VCaP (cell line): ENCODE results near the gene ST7L.
A peak's percentile ranks its signal among the peaks of the same experiment; 100 is the strongest.

Source experiments
- H3K27ac ChIP-seq: fragments of 450-650 bp; 2 replicates; pipeline ENCODE4 v1.5.1; 2017
- TF ChIP-seq, protein P1 (sequence below): fragments of 450-650 bp; conservative IDR thresholded peaks from 2 replicates; pipeline ENCODE4 v1.5.1; 2017; ENCODE audit warnings: mild to moderate bottlenecking, moderate library complexity

The ST7L gene

DNA sequence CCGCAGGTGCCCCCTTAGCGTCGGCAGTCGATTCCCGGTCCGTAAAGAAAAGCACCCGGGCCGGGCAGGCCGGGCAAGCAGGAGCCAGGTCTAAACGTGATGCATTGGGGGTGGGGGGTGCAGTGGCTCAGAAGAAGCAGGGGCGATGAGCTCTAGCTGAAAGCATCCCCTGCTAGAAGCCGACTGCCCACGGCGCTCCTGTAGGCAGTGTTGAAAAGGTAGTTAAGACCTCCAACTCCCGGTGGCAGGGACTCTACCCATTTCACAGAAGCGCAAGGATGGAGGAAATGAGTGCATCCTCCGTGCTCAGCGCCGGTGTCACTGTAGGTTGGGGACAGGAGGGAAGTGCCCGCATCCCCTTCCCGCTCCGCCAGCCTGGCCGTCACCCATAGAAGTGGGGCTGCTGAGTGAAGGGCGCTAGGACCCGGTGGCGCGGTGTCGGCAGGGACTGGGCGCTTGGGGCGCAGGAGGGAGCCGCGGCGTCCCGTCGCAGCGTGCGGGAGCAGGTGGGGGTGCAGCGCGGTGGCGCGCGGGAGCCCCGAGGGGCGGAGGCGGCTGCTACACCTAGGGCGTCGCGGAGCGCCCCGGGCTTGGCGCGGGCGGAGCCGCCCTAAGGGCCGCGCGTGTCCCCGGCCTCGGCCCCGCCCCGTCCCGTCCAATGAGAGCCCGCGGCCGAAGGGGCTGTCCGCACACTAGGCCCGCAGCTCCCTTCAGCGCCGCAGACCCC lies 110.5 kb downstream of the ST7L start, which contains the start of gene WNT2B:
WNT2B (plus strand) TSS at position 688 of the 727 bp plus-strand sequence. CDS start 298 bp downstream, outside the sequence.
- TF ChIP-seq, protein P1, sequence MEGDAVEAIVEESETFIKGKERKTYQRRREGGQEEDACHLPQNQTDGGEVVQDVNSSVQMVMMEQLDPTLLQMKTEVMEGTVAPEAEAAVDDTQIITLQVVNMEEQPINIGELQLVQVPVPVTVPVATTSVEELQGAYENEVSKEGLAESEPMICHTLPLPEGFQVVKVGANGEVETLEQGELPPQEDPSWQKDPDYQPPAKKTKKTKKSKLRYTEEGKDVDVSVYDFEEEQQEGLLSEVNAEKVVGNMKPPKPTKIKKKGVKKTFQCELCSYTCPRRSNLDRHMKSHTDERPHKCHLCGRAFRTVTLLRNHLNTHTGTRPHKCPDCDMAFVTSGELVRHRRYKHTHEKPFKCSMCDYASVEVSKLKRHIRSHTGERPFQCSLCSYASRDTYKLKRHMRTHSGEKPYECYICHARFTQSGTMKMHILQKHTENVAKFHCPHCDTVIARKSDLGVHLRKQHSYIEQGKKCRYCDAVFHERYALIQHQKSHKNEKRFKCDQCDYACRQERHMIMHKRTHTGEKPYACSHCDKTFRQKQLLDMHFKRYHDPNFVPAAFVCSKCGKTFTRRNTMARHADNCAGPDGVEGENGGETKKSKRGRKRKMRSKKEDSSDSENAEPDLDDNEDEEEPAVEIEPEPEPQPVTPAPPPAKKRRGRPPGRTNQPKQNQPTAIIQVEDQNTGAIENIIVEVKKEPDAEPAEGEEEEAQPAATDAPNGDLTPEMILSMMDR, result no peak
- peak within 1 kb of the TSS; percentile 18; the same call in 1 of the 2 replicates for H3K27ac ChIP-seq

- peak overlapping the region; percentile 18; the same call in 1 of the 2 replicates for H3K27ac ChIP-seq
- TF ChIP-seq, protein P1, result no peak
Observed at GRCh38 chr1:112507921-112508277, 111.0 kb downstream of the ST7L start.

DNA sequence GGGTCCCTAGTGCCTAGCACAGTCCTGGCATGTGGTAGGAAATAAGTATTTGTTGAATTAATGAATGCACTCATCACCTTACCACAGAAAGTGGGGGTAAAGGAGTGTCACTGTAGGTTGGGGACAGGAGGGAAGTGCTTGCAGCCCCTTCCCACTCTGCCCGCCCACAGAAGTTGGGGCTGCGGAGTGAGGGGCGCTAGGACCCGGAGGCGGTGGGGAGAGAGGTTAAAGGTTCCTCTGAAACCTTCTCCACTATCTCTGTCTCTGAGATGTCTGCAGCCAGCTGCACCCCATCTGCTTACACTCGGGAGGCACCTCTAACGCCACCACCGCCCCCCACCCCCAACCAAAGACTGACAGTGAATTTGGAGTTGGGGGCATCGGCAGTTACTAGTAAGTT lies 111.6 kb downstream of the ST7L start:
- no peak overlapping the region for H3K27ac ChIP-seq
- TF ChIP-seq, protein P1, result no peak

DNA sequence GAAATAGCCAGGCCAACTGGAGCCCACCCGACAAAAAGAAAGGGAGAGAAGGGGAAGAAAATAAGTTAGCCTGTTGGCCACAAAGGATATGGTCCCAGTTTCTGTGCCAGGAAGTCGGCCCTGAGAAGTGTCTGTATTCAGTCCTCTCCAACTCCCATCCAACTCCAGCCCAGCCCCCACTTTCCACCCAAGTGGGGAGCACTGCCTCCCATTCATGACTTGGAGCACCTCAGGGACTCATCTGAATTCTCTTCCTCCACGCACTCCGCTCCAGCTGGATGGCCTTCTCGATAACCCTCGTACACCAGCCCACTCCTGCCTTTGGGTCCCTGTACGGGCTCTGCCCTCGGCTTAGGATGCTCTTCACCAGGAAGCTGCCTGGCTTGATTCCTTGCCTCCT lies 112.2 kb downstream of the ST7L start:
- TF ChIP-seq, protein P1, result no peak
- no peak overlapping the region for H3K27ac ChIP-seq

DNA sequence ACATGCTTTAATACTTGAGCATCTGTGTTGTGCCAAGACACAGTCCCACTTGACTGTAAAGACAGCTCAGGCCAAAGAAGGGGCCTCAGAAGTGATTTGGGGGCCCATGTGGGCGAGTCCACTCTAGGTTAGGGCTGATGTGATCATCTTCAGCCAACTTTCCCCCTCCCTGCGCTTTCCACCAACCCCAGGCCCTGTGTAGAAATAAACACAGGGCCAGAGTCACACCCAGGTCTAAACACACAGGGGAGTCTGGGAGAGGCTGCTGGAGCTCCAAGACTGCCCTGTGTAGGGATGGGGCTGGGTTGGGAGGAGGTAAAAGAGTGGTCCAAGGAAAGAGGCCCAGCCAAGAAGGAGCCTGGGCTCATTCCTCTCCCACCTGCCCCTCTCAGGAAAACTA lies 112.6 kb downstream of the ST7L start:
- H3K27ac ChIP-seq, result no peak overlapping the region
- TF ChIP-seq, protein P1, result no peak

DNA sequence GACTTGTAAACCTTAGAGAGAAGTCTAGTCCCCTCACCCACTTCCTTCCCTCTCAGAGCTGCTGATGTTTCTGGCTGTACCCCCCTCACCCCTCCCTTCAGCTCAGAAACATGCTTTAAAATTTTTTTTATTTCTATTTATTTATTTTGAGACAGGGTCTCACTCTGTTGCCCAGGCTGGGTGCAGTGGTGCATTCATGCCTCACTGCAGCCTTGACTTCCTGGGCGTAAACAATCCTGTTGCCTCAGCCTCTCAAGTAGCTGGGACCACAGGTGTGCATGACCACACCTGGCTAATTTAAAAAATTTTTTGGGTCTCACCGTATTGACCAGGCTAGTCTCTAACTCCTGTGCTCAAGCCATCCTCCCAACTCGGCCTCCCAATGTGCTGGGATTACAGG lies 113.1 kb downstream of the ST7L start:
- no peak overlapping the region for H3K27ac ChIP-seq
- TF ChIP-seq, protein P1, result no peak

- TF ChIP-seq, protein P1, result no peak
- H3K27ac ChIP-seq, result no peak overlapping the region
Observed at GRCh38 chr1:112505400-112505785, 113.5 kb downstream of the ST7L start.
